OCI-LY7 (cell line): ENCODE measurements around the gene SH3TC1. TPM values are rescaled to one million over a fixed set of nuclear protein-coding genes. Genes with fewer than 3 reads are reported as not detected.

Source experiments
- BruUV-seq: library from RNA; stranded (reverse); fragments of 400-500 nt; replicated peaks from 2 replicates; lab custom pipeline; 2021; lab: Mats Ljungman, UMichigan
- CTCF ChIA-PET: fragments of 300-600 bp; sonication (Branson Sonifier 250); formaldehyde crosslinking; loops from one replicate; lab custom pipeline; 2022; ENCODE audit warnings: antibody characterized with exemption; ENCODE audit not compliant: unreplicated experiment; lab: Charles Lee
- POLR2A ChIA-PET: fragments of 300-600 bp; sonication (Branson Sonifier 250); formaldehyde crosslinking; loops from one replicate; lab custom pipeline; 2022; ENCODE audit warnings: antibody characterized with exemption; lab: Charles Lee
- DNase-seq: peaks from one replicate; pipeline ENCODE4 v3.0.0-alpha.2; 2015; ENCODE audit warnings: low spot score
- H2AFZ ChIP-seq: fragments of 200-600 bp; sonication (generic), shearing (Covaris generic); 2 replicates; pipeline ENCODE4 v1.6.1; 2014; ENCODE audit warnings: mild to moderate bottlenecking, antibody characterized with exemption, low read length, moderate library complexity
- H3K27ac ChIP-seq: fragments of 200-600 bp; sonication (generic); 2 replicates; pipeline ENCODE4 v1.5.1; 2014; ENCODE audit warnings: mixed run types, low read depth, mild to moderate bottlenecking, moderate library complexity, low read length, inconsistent platforms; ENCODE audit not compliant: poor library complexity, severe bottlenecking
- H3K36me3 ChIP-seq: fragments of 200-600 bp; sonication (generic); 2 replicates; pipeline ENCODE4 v1.6.1; 2014; ENCODE audit warnings: mild to moderate bottlenecking, antibody characterized with exemption, low read length, moderate library complexity, mixed read lengths; ENCODE audit not compliant: insufficient read depth
- H3K4me1 ChIP-seq: fragments of 200-600 bp; sonication (generic); 2 replicates; pipeline ENCODE4 v1.5.1; 2014; ENCODE audit warnings: mild to moderate bottlenecking, low read length; ENCODE audit not compliant: insufficient read depth, poor library complexity, severe bottlenecking
- H3K4me2 ChIP-seq: fragments of 200-600 bp; sonication (generic); 2 replicates; pipeline ENCODE4 v1.6.1; 2014; ENCODE audit warnings: mild to moderate bottlenecking, low read length
- H3K4me3 ChIP-seq: fragments of 200-600 bp; sonication (generic); 2 replicates; pipeline ENCODE4 v1.5.1; 2014; ENCODE audit warnings: mild to moderate bottlenecking, low read depth, low read length; ENCODE audit not compliant: poor library complexity, severe bottlenecking
- H3K79me2 ChIP-seq: fragments of 200-600 bp; sonication (generic); 2 replicates; pipeline ENCODE4 v1.6.1; 2016; ENCODE audit warnings: low read depth, mild to moderate bottlenecking, low read length, moderate library complexity, mixed read lengths; ENCODE audit not compliant: insufficient read depth
- H3K9me2 ChIP-seq: fragments of 200-600 bp; sonication (generic); 2 replicates; pipeline ENCODE4 v1.6.1; 2016; ENCODE audit warnings: mild to moderate bottlenecking, low read length, mixed read lengths; ENCODE audit not compliant: insufficient read depth
- H3K9me3 ChIP-seq: fragments of 200-600 bp; sonication (generic); 2 replicates; pipeline ENCODE4 v1.6.1; 2014; ENCODE audit warnings: mild to moderate bottlenecking, mixed run types, low read length, mixed read lengths
- H4K20me1 ChIP-seq: fragments of 200-600 bp; sonication (generic); 2 replicates; pipeline ENCODE4 v1.6.1; 2014; ENCODE audit warnings: mild to moderate bottlenecking, antibody characterized with exemption, low read length, moderate library complexity, mixed read lengths; ENCODE audit not compliant: insufficient read depth
- EZH2phosphoT487 ChIP-seq: fragments of 200-600 bp; sonication (generic); IDR thresholded peaks from 2 replicates; pipeline ENCODE4 v1.6.1; 2018; ENCODE audit warnings: low read depth, borderline replicate concordance, mild to moderate bottlenecking, mixed run types, antibody characterized with exemption, low read length, moderate library complexity, mixed read lengths
- intact Hi-C: fragments of 100-400 bp; cut with micrococcal nuclease; formaldehyde crosslinking; loops from one replicate; pipeline ENCODE4 v1.10.0; 2022; ENCODE audit not compliant: unreplicated experiment
- total RNA-seq, 2 experiments: library from RNA; depleted of rRNA in 1 of 2; stranded (reverse); fragments of >200 nt in 1 of 2; shearing (Covaris generic) in 1 of 2; gene quantifications; 2 replicates each; pipeline ENCODE4 v1.2.3, GENCODE V29; 2014 to 2022
- TF ChIP-seq, protein P1 (sequence below): fragments of 200-600 bp; sonication (generic); conservative IDR thresholded peaks from 2 replicates; pipeline ENCODE4 v1.5.1; 2014; ENCODE audit warnings: mild to moderate bottlenecking, antibody characterized with exemption, low read length, moderate library complexity, mixed read lengths

SH3TC1 gene
- total RNA-seq, 2 experiments from 2014 or later, result 17.5 to 42.4 TPM

DNA sequence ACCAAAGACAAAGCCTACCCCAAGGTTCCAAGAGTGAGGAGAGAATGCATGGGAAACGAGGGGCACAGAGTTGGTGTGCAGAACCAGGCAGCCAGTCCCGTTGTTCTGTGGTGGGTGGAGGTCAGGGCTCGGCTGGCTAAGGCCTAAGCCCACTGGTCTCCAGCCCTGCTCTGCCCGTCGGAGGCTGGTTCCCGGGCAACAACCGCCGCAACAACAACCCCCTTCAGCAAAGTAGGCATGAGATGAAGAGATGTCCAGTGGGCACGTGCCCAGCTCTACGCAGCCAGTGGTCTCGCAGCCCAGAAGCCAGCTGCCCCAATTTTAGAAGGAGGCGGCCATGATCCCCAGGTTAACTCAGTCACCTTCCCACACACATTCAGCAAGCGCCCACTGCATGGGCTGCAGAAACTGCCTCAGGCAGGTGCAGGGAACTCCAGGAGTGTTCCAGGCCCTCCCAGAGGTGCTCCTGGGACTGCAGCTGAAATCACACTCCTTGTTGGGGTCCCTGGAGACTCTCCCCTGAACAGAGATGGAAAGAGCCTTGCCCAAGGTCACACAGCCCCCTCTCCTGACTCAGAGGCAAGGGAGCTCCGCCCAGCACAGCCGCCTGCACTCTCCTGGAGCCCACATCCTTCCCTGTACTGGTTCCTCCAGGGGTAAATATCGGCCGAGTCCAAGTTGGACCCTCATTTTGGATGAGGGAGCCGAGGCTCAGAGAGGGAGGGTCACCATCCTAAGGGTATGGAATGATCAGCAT is 45.1 kb downstream of the SH3TC1 start:
- Histone ChIP-seq H4K20me1 (no peaks in the 10 kb centered on the region), H3K79me2 (no peaks in the 10 kb centered on the region), H3K36me3 (no peaks in the 10 kb centered on the region), H3K4me3 (no peak overlapping the region), H2AFZ (no peak overlapping the region), H3K9me3 (no peaks in the 10 kb centered on the region), H3K4me1 (no peaks in the 10 kb centered on the region), H3K4me2 (no peak overlapping the region), H3K9me2 (no peaks in the 10 kb centered on the region), H3K27ac (no peak overlapping the region)
- intact Hi-C loops, result no loop called here
- DNase-seq, result no peak
- TF ChIP-seq EZH2phosphoT487, result no peak
- TF ChIP-seq, protein P1, sequence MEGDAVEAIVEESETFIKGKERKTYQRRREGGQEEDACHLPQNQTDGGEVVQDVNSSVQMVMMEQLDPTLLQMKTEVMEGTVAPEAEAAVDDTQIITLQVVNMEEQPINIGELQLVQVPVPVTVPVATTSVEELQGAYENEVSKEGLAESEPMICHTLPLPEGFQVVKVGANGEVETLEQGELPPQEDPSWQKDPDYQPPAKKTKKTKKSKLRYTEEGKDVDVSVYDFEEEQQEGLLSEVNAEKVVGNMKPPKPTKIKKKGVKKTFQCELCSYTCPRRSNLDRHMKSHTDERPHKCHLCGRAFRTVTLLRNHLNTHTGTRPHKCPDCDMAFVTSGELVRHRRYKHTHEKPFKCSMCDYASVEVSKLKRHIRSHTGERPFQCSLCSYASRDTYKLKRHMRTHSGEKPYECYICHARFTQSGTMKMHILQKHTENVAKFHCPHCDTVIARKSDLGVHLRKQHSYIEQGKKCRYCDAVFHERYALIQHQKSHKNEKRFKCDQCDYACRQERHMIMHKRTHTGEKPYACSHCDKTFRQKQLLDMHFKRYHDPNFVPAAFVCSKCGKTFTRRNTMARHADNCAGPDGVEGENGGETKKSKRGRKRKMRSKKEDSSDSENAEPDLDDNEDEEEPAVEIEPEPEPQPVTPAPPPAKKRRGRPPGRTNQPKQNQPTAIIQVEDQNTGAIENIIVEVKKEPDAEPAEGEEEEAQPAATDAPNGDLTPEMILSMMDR, result no peak
- ChIA-PET POLR2A (interaction anchor here (0.5 kb wide), 1 partner anchor 160 kb away, joined by 10 read pairs; no protein-coding TSS in a partner anchor), CTCF (no interaction called here)
- BruUV-seq, result no TSS peak

DNA sequence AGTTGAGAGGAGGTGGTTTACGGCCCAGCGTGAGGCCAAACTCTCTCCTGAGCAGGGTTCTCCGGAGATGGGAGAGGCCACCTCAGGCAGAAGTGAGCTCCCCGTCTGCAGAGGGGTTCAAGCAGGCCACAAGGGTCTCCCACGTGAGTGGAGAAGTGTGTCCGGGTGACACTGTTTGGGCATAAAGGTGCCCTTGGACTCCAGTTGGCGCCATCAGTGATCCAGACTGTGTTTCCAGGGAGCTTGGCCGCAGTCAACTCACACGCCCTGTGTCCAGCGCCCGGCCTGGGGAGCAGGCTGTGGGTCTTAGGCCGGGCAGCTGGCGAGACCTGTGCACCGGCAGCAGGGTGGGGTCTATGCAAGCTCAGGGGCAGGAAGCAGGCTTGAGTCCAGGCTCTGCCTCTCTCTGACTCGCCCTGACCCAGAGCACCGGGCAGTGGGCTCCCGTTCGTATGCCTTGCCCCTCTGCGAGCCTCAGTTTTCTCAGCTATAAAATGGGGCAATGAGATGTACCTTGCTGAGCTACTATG is 45.9 kb downstream of the SH3TC1 start:
- BruUV-seq, result no TSS peak
- TF ChIP-seq EZH2phosphoT487, result no peak
- TF ChIP-seq, protein P1, result no peak
- H3K27ac ChIP-seq, result no peak overlapping the region
- no peaks in the 10 kb centered on the region for H3K4me1 ChIP-seq
- no peak for DNase-seq
- no peaks in the 10 kb centered on the region for H3K9me3 ChIP-seq
- POLR2A ChIA-PET, result interaction anchor here (0.6 kb wide), 1 partner anchor 23 kb away, joined by 3 read pairs; no protein-coding TSS in a partner anchor
- no peak overlapping the region for H3K4me2 ChIP-seq
- intact Hi-C loops, result no loop called here
- no peaks in the 10 kb centered on the region for H4K20me1 ChIP-seq
- no peaks in the 10 kb centered on the region for H3K79me2 ChIP-seq
- CTCF ChIA-PET, result no interaction called here
- H2AFZ ChIP-seq, result no peak overlapping the region
- H3K36me3 ChIP-seq, result no peaks in the 10 kb centered on the region
- H3K4me3 ChIP-seq, result no peak overlapping the region
- H3K9me2 ChIP-seq, result no peaks in the 10 kb centered on the region
